GM20000 (cell line): ENCODE results near the gene AARS2.

Experiments
- DNase-seq: peaks from one replicate; pipeline ENCODE4 v3.0.0; 2012; ENCODE audit warnings: low spot score
- TF ChIP-seq, protein P1 (sequence below): IDR thresholded peaks from 2 replicates; pipeline ENCODE4 v1.5.1; 2012; ENCODE audit warnings: mild to moderate bottlenecking, control low read depth; ENCODE audit errors: extremely low read depth, missing control alignments

The AARS2 gene

DNA sequence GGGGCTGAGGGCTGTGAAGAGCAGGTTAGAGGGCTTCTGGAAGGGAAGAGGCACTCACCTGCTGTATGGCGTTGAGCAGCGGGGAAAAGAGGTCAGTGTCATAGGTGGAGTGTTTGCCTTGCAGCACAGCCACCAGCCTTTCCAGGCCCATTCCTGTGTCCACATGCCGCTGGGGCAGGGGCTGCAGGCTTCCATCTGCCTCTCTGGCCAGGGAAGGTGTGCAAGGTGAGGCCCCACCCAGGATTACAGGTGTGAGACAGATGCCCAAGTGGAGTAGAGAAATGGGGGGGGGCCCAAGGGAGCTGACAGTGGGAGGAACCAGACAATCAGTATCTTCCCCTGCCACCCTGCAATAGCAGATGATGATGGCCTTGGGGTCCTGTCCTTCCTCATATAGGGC, 2.9 kb downstream of the AARS2 start:
- DNase-seq = no peak

DNA sequence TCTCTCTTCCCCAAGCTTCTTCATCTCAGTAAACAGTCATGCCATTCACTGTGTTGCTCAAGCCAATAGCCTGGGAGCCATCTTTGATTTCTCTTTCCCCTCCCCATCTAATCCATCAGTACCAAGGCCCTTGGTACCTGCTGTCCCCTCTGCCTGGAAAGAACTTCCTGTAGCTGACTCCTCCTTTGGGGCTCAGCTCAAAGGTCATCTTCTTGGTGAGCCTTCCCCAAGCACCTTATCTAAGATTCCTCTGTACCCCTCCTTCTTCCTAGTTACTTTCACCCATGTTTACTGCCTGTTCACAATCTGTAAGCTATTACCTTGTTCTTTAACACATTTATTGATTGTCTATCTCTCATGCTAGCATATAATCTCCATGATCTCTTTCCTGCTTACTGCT, 3.5 kb downstream of the AARS2 start:
- TF ChIP-seq, protein P1, sequence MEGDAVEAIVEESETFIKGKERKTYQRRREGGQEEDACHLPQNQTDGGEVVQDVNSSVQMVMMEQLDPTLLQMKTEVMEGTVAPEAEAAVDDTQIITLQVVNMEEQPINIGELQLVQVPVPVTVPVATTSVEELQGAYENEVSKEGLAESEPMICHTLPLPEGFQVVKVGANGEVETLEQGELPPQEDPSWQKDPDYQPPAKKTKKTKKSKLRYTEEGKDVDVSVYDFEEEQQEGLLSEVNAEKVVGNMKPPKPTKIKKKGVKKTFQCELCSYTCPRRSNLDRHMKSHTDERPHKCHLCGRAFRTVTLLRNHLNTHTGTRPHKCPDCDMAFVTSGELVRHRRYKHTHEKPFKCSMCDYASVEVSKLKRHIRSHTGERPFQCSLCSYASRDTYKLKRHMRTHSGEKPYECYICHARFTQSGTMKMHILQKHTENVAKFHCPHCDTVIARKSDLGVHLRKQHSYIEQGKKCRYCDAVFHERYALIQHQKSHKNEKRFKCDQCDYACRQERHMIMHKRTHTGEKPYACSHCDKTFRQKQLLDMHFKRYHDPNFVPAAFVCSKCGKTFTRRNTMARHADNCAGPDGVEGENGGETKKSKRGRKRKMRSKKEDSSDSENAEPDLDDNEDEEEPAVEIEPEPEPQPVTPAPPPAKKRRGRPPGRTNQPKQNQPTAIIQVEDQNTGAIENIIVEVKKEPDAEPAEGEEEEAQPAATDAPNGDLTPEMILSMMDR = no peak

More for the DNA sequence above, 2.9 kb downstream of the AARS2 start:
- TF ChIP-seq, protein P1 = no peak

DNA sequence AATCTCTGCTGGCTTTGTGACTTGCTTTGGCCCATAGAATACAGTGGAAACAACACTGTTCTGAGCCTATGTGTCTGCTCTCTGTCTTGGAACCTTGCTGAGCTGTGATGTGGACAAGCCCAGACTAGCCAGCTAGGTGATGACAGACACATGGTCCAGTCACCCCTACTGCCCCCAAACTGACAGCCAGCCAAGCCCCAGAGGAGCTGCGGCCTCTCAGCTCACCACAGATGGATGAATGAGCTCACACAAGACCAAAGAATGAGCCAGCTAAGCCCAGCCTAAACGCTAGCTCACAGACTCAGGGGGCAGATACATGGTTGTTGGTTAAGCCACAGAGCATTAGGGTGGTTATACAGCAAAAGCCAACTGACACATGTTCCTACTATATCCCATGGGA, 4.1 kb downstream of the AARS2 start:
- TF ChIP-seq, protein P1 = no peak
- DNase-seq = no peak

More for the DNA sequence above, 3.5 kb downstream of the AARS2 start:
- no peak for DNase-seq

DNA sequence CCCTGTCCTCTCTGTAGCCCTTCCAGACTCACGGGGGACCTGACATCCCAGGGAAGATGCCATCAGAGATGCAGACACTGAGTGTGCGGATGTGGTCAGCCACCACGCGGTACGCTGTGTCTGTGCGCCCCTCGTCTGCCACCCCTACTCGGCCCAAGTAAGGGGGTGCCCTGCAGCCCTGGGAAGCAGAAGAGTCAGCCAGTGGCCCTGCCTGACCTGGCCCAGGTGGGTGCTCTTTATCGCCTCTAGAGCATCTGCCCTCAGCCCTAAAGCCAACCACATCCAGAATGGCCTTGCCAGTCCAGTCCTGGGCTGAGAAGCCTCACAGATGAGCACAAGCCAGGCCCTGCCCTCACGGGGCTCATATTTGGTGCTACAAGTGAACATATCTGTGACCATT, 5.9 kb downstream of the AARS2 start:
- DNase-seq = no peak
- TF ChIP-seq, protein P1 = no peak

DNA sequence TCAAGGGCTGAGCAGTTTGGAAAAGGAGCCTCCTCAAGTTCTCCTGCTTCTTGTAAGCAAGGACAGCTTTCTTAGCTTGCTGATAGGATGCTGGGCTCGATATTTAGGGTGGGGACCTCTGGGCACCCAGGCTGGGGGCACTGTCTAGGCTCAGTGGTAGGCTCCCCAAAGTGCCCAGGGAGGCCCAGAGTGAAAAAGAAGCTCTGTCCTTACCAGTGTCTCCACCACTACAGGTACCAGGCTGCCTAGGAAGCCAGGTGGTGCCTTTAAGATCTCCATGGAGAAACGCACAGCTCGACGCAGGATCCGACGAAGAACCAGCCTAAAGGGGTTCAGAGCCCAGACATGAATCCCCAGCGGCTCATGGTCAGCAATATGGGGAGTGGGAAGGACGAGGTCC, 6.4 kb downstream of the AARS2 start:
- TF ChIP-seq, protein P1 = no peak
- DNase-seq = no peak

DNA sequence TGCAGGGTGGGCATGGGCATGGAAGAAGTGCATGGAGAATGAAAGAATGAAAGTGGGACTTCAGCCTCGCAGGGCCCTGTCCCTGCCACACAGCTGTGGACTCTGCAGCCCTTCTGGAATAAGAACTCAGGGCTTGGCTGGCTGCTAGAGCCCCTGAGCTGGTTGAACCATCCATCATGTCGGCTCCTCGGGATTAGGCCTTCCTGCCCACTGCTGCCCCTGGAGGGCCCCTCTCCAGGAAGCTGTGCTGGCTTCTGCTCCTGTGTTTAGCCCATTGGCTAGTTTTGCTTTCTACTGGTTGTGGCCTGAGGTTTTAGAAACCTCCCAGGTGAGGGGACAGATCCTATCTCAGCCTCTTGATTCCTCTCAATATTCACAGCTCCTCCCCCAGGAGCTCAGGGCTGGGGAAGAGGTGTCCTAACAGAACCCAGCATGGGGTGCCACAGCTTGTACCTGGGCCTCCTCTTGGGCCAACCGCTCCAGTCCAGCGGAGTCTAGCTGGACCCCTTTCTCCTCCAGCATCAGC, 7.9 kb downstream of the AARS2 start:
- DNase-seq = no peak
- TF ChIP-seq, protein P1 = no peak

DNA sequence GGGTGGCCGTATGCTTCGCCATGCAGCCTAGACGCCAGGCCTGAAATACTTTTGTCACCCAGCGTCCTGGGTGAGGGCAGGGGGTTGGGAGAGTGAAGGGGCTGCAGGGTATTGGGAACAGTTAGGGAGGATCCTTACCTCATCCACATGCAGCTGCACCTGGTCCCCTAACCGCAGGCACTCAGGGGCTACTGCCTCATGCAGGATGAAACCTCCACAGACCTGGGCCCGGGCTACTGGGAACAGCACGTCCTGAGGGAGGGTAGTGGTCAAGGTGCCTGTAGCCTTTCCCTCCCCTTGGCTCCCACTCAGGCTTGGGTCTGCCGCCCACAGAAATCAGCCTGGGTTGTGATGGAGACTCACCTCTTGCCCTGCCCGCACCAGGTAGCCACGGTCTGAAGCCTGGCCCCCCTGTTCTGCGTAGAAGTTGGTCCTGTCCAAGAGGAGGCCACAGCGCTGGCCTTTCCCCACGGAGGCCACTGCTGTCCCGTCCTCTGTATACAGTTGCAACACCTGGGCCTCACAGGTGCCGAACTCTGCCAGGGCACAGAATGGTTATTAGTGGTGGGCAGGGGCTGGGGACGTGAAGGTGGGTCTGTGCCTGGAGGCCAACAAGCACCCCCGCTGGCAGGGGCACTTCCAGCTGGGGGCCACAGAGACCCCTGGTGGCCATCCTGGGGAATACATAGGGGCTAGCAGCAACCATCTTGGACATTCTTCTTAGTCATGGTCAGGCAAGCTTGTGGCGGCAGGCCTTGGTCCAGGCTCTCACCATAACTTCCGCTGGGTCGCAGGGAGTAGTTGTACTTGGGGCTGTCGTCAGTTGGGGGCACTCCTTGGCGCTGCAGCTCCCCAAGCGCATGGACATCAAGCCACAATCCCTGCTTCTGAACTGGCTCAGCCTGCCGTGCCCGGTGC, 8.6 kb downstream of the AARS2 start:
- TF ChIP-seq, protein P1 = peak; percentile 66
- DNase-seq = peak; percentile 71
